Adipose tissue (tissue), 3 donors: Measurements from ENCODE around the gene ZWILCH. TPM values are rescaled to one million over a fixed set of nuclear protein-coding genes. Genes with fewer than 3 reads are reported as not detected.

ENCODE experiments used
- H3K27ac ChIP-seq: one replicate; pipeline ENCODE4 v1.5.1; 2013; ENCODE audit warnings: low read depth, low read length
- WGBS, 3 donors: extraction: QIAGEN DNeasy Blood & Tissue Kit; methylation state at CpG; one replicate each; pipeline ENCODE4 v1.1.7; 2013; 5-methylcytosine and 5-hydroxymethylcytosine counted together
- polyA plus RNA-seq, 3 donors: library from polyadenylated mRNA; stranded (reverse); fragments of 200-250 nt; gene quantifications; one replicate each; pipeline ENCODE4 v1.2.3, GENCODE V29; 2013
- donor health status: healthy with polysubstance abuse.
- donor health status: Bipolar disorder and iron deficiency.
- donor health status: healthy.

Gene ZWILCH
- polyA plus RNA-seq, 3 donors = 1.7 to 7.3 (median 2.7) TPM

DNA sequence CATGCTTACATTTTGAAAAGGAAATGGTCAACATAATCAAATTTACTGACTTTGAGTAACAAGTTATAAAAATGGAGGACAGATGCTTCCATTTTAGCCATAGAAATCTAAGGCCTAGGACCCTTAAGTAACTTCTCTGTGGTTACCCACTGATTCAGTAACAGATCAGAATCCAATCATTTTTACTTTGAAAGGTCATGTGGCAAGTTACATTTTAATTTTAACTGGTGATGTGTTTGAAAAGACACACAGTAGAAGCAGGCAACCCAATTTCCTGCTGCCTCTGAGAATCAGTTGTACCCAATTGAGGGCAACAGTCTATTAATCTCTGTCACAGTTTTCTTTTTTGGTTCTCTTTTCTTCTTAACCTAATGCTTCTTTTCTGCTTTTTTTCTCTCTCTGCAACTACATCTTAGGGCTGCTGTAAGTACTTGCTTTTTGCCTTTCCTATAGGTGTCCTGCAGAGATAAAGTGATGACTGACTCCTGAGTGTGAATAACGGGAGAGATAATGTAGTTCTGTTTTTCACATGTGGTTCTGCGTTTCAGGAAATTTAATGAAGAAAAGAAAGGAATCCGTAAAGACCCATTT is 3.3 kb downstream of the ZWILCH start:
- no peak overlapping the region for H3K27ac ChIP-seq
- WGBS, 3 donors = 87 to 95% (median 92%) methylated on average over 3 of the region's 3 CpGs

DNA sequence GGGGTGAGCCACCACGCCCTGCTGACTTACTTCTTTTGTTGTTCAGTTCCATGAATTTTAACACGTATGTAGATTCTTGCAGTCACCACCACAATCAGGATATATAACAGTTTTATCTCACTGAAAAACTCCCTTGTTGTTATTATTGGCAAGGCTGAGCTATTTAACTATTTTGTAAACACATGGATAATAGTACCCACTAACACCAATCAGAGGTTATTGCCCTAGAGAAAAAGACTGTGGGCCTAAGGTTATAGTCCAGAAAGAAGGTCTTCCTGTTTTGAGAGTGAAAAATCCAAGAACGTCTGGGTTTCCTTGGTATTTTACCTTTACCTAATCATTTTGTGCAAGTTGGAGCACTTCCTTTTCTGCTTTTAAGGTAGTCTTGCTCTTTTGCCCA is 9.5 kb downstream of the ZWILCH start:
- 79 to 80% (median 80%) methylated on average over 3 of the region's 3 CpGs for WGBS, 3 donors
- no peak overlapping the region for H3K27ac ChIP-seq

- 95 to 100% (median 98%) methylated on average over 2 of the region's 2 CpGs for WGBS, 3 donors
- H3K27ac ChIP-seq = no peak overlapping the region
Measured at GRCh38 chr15:66515901-66516322, 10.8 kb downstream of the ZWILCH start.

DNA sequence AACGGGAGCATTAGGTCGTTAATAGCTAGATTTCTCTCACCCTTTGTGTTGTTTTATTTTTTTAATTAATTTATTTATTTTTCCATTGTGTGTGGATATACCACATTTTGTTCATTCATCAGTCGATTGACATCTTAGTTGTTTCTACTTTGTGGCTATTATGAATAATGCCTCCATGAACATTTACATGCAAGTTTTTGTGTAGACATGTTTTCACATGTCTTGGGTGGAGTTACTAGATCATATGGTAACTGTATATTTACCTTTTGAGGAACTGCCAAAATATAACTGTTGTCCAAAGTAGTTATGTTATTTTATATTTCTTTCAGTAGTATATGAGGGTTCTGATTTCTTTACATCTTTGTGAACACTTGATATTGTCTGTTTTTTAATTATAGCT is 18.8 kb downstream of the ZWILCH start:
- no peak overlapping the region for H3K27ac ChIP-seq
- WGBS, 3 donors = 87 to 93% (median 93%) methylated on average over 3 of the region's 3 CpGs

GRCh38 chr15:66524838-66525237 is 19.7 kb downstream of the ZWILCH start:
- H3K27ac ChIP-seq = no peak overlapping the region
- 87 to 93% (median 89%) methylated on average over 4 of the region's 4 CpGs for WGBS, 3 donors

DNA sequence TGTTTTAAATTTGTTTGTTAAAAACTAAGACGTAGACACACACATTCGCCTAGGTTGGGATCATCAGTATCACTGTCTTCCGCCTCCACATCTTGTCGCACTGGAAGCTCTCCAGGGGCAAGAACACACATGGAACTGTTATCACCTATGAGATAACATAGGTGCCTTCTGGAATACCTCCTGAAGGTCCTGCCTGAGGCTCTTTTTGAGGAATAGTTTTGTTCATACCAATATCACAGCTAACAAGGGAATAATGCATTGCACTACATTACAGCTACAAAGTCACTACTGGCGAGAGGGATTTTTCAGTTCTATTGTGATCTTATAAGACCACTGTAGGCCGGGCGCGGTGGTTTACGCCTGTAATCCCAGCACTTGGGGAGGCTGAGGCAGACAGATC is 29.9 kb downstream of the ZWILCH start:
- no peak overlapping the region for H3K27ac ChIP-seq
- WGBS, 3 donors = 87 to 92% (median 92%) methylated on average over 9 of the region's 9 CpGs

GRCh38 chr15:66542896-66543295 is 37.8 kb downstream of the ZWILCH start:
- no peak overlapping the region for H3K27ac ChIP-seq
- WGBS, 3 donors = 98 to 99% (median 98%) methylated on average over 4 of the region's 4 CpGs

DNA sequence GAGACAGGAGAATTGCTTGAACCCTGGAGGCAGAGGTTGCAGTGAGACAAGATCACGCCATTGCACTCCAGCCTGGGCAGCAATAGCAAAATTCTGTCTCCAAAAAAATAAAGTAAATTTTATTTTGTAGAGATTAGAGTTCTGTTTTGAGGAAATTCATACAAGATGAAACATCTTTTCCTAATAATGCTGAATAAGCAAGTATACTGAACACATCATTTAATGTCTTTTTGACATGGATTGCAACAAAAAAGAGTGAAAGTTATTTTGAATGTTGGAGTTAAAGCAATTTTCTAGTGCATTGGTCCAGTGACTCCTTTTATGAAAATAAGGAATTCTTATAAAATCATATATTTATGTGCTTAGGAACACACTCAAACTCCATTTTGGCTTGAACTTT is 40.1 kb downstream of the ZWILCH start:
- WGBS, 3 donors = 94 to 100% (median 95%) methylated on average over 1 of the region's 1 CpG
- H3K27ac ChIP-seq = no peak overlapping the region

- no peak overlapping the region for H3K27ac ChIP-seq
Measured at GRCh38 chr15:66555685-66556084, 50.6 kb downstream of the ZWILCH start.

GRCh38 chr15:66558271-66558670 is 53.1 kb downstream of the ZWILCH start:
- WGBS, 3 donors = 95 to 96% (median 95%) methylated on average over 6 of the region's 6 CpGs
- no peak overlapping the region for H3K27ac ChIP-seq

DNA sequence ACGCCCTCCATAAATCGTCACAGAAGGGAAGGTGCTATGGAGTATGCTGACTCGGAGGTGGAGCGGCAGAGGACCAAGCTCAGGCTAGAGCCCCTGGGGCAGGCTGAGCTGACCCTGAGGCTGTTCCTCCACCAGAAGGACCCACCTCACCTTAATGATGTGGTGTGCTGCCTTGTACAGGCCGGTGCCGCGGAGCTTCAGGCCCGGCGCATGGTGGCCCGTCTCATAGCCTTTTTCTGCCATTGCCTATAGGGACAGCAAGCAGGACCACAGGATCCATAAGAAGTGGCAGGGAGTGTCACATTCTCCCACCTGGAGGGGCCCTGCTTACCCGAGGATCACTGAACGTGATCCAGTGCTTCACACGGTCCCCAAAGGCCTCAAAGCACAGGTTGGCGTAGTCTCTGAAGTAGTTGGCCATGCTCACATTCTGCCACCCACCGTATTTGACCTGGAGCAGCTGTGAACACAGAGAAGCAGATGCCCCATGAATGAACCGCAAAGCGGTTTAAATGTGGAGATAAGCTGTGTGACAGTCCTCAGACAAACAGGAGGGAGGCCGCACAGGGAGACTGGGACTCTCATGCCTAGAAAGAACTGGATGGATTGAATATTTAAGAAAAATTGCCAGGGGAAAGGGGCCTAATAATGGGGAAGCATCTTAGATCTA is 55.9 kb downstream of the ZWILCH start:
- 87 to 95% (median 93%) methylated on average over 18 of the region's 18 CpGs for WGBS, 3 donors
- H3K27ac ChIP-seq = no peak overlapping the region

DNA sequence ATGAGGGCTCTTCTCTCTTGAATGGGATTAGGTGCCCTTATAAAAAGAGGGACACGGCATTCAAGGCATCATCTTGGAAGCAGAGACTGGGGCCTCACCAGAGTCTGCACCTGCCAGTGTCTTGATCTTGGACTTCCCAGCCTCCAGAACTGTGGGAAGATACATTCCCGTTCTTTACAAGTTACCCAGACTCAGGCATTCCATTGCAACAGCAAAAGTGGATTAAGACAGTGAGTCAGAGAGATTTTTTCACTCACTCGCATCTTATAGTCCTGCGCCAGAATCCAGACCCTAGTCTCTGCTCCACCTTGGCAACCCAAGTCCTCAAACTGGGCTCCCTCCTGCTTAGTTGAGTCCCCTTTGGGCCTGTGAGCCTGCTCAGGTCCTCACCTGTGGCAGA is 58.0 kb downstream of the ZWILCH start:
- 89 to 91% (median 90%) methylated on average over 4 of the region's 4 CpGs for WGBS, 3 donors
- no peak overlapping the region for H3K27ac ChIP-seq

- H3K27ac ChIP-seq = no peak overlapping the region
- 91 to 95% (median 93%) methylated on average over 13 of the region's 13 CpGs for WGBS, 3 donors
Measured at GRCh38 chr15:66563566-66564110, 58.5 kb downstream of the ZWILCH start.

DNA sequence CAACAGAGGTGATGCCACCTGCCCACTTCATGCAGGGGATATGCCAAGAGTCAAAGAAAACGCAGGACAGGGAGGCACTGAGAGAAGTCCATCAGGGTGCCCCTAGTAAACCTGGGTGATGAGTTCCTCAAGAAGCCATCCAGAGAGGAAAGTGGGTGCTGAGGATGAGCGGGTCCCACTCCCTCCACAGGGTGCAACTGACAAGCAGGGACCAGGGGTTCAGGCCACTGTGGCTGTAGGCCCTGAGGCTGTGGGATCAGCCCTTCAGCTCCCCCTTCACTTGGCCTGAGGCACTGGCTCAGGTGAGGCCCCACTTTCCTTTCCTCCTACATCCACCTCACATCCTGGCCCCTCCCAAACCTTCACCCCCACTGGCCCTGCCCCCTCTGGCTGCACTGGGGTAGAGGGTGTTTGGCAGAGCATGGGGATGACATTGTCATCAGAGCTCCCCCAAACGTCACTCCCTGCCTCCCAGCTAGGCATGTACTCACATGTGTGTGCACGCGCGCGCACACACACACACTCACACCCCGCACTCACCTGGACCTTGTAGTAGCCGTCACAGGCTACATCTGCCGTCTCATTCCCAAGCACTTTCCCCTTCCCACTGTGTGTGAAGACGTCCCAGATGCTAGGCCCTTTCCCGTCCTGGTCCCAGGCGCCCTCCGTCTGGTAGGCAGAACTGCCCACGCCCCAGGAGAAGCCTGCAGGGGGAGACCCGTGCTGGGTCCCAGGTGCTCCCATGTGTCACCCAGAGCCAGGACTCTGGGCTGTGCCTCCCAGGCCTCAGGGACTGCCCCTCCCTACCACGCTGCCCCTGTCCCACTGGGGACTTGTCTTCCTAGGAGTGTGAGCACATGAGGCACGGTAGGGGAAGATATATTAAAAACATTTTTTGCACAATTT is 59.3 kb downstream of the ZWILCH start:
- WGBS, 3 donors = 79 to 89% (median 85%) methylated on average over 18 of the region's 18 CpGs

GRCh38 chr15:66565141-66565641 is 60.1 kb downstream of the ZWILCH start:
- 76 to 88% (median 81%) methylated on average over 9 of the region's 9 CpGs for WGBS, 3 donors
- no peak overlapping the region for H3K27ac ChIP-seq

More for the DNA sequence above, 59.3 kb downstream of the ZWILCH start:
- no peak overlapping the region for H3K27ac ChIP-seq

DNA sequence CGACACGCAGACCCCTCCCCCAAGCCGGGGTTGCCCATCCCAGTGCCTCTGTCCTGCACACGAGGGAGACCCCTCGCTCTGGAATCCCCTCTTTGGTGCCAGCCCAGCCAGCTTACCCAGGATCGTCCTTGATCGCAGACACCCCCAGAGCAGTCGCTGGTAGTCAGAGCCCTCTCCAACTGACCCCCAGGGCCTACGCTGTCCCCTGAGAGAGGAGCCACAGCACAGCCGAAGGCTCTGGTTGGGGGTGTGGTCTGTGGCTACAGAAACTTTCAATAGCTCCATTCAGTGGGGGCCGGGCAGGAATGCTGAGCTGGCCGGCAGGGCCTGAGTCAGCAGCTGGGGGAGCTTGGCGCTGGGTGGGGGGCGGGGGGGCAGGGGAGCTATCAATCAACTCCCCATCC is 60.6 kb downstream of the ZWILCH start, which contains the start of gene LCTL:
LCTL (minus strand) TSS at position 258 of the 404 bp plus-strand sequence. CDS start 633 bp downstream, outside the sequence.
- WGBS, 3 donors = 44 to 61% (median 52%) methylated on average over 14 of the region's 14 CpGs
- H3K27ac ChIP-seq = no peak within 1 kb of the TSS

- WGBS, 3 donors = 31 to 36% (median 32%) methylated on average over 15 of the region's 15 CpGs
- no peak overlapping the region for H3K27ac ChIP-seq
Measured at GRCh38 chr15:66566963-66567531, 61.9 kb downstream of the ZWILCH start.

- WGBS, 3 donors = 90 to 94% (median 91%) methylated on average over 7 of the region's 7 CpGs
- H3K27ac ChIP-seq = no peak overlapping the region
Measured at GRCh38 chr15:66567897-66568296, 62.8 kb downstream of the ZWILCH start.
